ENCODE results near the gene COLEC12. TPM values are rescaled to one million over a fixed set of nuclear protein-coding genes. Genes with fewer than 3 reads are reported as not detected.

Gene COLEC12
- total RNA-seq, 1 donor = 0.21 TPM

DNA sequence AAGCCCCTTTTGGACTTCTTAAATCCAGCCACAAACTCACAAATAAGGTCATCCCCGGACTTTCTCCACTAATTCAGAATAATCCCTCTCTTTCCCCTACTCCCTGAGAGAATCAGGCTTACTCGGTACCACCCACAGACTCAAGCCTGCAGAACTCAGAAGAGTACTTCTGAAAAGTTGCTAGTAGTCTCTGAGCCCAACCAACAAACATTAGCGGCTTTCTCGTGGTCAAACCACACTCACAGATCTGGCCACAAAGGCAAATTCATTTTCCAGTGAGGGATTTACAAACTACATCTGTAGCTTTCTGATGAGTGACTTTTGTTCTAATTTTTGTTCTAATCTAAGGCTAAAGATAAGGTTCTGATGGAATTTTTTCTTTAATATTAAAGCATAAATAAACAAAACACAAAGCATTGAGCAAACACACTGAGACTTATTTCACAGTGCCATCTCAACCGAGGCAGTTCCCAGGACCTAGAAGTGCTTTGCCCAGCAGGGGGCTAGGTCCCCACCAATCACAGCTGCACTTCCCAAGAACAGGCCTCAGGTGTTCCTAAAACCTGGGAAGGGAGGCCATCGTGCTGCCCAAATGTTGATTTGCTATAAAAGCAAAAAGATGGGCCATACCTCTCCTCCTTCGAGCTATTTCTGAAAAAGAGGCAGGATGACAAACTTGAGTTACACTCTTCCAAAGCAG, 110.7 kb downstream of the COLEC12 start:
- H3K4me3 ChIP-seq (ENCODE audit: low read length) = no peak overlapping the region
- H3K4me1 ChIP-seq (ENCODE audit: insufficient read depth, low read length) = peaks cover 22% of the 10 kb centered on the region
- H3K9me3 ChIP-seq (ENCODE audit: low read depth, low read length) = no peaks in the 10 kb centered on the region
- peaks cover 2% of the 10 kb centered on the region for H3K27me3 ChIP-seq (ENCODE audit: insufficient read depth, low read length)

DNA sequence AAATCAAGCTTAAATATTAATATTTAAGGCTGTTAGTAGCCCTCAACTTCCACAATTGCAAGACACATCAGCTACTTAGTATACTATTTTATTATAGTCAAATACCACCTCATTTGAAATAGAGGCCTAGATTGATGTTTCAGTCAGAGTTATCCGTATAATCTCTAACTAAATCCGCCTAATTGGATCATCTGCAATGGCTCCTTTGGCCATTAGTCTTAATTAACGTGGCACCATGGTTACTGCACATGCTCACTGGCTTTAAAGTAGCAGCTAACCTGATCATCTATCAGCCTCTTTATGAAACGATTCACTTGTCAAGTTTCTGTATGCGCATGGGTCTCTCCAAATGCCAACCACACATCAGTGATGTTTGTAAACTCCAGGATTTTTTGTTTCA, 112.3 kb downstream of the COLEC12 start:
- Histone ChIP-seq H3K4me1 (ENCODE audit: insufficient read depth, low read length) (peaks cover 8% of the 10 kb centered on the region), H3K9me3 (ENCODE audit: low read depth, low read length) (no peaks in the 10 kb centered on the region), H3K27me3 (ENCODE audit: insufficient read depth, low read length) (peaks cover 2% of the 10 kb centered on the region), H3K4me3 (ENCODE audit: low read length) (no peak overlapping the region)

DNA sequence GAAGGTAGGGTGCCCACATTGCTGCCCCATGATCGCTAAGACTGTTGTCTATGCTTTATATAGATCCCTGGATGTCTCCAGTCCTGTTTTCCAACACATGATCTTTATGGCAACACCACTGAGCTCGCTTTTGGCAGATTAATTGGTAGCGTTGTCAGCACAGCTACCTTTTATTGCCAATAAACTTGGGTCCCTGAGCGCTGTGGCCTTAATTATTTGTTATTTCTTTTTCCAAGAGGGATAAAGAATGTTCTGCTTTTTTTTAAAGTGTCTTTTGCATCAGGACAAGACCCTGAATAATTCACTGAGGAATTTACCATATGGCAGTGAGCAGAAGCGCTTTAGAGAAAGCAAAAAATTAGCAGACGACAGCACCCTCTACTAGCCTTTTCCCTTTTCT, 113.5 kb downstream of the COLEC12 start:
- Histone ChIP-seq H3K4me1 (ENCODE audit: insufficient read depth, low read length) (no peaks in the 10 kb centered on the region), H3K27me3 (ENCODE audit: insufficient read depth, low read length) (peaks cover 2% of the 10 kb centered on the region), H3K9me3 (ENCODE audit: low read depth, low read length) (no peaks in the 10 kb centered on the region), H3K4me3 (ENCODE audit: low read length) (no peak overlapping the region)

DNA sequence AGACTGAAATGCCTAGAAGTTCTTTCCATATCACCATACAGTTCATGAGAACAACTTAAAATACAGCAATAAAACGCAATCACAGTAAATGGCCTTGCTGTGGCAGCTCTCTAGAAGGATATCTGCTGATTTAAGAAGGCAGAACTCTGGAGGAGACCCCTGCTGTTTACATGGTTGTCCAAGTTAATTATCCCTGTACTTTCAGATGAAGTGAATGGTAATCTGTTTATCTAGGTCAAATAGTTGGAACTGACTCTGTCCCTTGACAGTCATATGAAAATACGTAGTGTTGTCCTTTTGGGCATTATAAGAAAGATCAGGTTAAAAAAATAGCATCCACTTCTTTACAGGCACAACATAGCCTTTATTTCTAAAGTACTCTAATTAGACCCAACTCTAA, 115.6 kb downstream of the COLEC12 start:
- Histone ChIP-seq H3K9me3 (ENCODE audit: low read depth, low read length) (no peaks in the 10 kb centered on the region), H3K4me3 (ENCODE audit: low read length) (no peak overlapping the region), H3K27me3 (ENCODE audit: insufficient read depth, low read length) (peaks cover 2% of the 10 kb centered on the region), H3K4me1 (ENCODE audit: insufficient read depth, low read length) (peaks cover 13% of the 10 kb centered on the region)

DNA sequence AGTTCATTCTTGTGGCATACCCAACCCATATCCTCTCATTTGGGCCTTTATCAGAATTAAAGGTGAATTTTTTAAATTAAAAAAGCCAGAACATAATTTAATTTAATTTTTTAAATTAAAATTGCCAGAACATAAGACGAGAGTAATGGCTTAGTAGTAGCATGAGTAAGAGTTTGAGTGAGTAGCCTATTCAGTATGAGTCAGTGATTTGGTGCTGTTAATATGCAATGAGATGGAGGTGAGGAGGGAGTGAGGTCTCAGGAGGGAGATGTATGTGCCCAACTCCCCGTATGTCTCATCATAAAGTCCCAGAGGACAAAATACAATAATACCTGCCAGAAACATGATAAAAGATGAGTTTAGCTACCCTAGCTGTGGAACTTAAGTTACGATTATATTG, 117.4 kb downstream of the COLEC12 start:
- H3K27me3 ChIP-seq (ENCODE audit: insufficient read depth, low read length) = peaks cover 2% of the 10 kb centered on the region
- H3K4me1 ChIP-seq (ENCODE audit: insufficient read depth, low read length) = peaks cover 31% of the 10 kb centered on the region
- H3K9me3 ChIP-seq (ENCODE audit: low read depth, low read length) = no peaks in the 10 kb centered on the region
- H3K4me3 ChIP-seq (ENCODE audit: low read length) = no peak overlapping the region

DNA sequence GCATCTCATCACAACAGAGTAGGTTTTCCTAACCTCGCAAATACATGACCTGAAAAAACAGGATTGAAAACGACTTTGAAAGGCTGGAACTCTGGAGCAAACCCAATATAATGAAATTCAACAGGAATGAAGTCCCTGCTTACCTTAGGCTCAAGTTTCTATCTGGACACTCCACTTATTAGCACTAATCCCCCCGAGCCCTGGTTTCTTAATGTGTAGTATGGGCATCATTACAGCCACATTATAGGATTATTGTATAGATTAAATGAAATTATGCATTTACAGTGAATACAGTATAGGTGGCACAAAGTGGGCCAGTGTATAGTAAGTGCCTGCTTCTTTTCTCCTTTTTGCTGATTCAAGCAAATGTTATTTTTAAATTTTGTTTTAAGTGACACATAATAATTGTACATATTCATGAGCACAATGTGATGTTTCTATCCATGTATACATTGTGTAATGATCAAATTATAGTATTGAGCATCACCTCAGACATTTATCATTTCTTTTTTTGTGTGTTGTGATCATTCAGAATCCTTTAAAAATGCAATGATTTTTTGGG, 118.0 kb downstream of the COLEC12 start:
- H3K27me3 ChIP-seq (ENCODE audit: insufficient read depth, low read length) = no peaks in the 10 kb centered on the region
- no peak overlapping the region for H3K4me3 ChIP-seq (ENCODE audit: low read length)
- peaks cover 37% of the 10 kb centered on the region for H3K4me1 ChIP-seq (ENCODE audit: insufficient read depth, low read length)
- H3K9me3 ChIP-seq (ENCODE audit: low read depth, low read length) = no peaks in the 10 kb centered on the region

DNA sequence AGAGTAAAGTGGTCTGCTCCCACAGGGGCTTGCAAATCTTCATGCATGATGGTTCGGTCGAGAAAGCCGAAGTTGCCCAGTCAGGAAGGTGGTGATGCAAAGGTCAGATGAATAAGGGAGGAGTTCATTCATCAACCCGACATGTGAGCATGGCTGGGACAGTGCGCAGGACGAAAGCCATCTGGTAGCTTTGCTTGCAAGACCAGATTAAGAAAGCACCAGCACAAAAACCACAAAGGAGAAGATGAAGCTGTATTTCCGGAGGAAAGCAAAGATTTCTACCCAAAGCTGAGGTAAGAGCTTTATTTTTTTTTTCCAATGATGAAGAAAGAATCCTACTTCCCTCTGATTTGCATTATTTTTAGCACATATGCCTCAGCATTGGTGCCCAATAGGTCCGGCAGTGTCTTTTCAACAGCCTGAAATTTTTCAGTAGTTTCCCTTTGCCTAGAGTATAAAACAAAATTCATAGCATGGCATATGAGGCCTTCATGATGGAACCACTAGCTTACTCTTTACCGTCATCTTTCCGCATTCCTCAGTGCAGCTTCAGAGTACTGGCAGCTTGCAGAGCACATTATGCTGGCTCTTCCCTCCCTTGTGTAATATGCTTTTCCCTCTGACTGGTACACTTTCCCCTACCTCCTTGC, 120.7 kb downstream of the COLEC12 start:
- Histone ChIP-seq H3K4me3 (ENCODE audit: low read length) (no peak overlapping the region), H3K9me3 (ENCODE audit: low read depth, low read length) (no peaks in the 10 kb centered on the region), H3K27me3 (ENCODE audit: insufficient read depth, low read length) (no peaks in the 10 kb centered on the region), H3K4me1 (ENCODE audit: insufficient read depth, low read length) (peaks cover 60% of the 10 kb centered on the region)

DNA sequence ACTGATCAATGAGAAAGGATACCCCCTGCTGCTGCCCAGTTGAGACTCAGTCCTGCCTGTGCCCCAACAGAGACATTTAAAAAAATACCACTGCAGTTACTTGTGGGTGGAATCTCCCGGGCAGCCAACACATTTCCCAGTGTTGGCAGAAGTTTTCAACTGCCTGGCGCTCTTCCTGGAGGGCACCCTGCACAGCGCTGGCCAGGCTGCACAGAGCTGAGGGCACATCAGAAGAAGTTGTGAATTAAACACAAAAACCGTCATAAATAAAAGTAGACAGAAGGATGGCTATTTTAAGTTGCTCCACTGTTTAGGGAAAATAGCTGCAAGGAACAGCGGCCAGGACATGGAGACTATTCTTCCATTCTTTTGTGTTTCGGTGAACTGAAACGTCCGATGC, 122.4 kb downstream of the COLEC12 start:
- H3K4me3 ChIP-seq (ENCODE audit: low read length) = no peak overlapping the region

DNA sequence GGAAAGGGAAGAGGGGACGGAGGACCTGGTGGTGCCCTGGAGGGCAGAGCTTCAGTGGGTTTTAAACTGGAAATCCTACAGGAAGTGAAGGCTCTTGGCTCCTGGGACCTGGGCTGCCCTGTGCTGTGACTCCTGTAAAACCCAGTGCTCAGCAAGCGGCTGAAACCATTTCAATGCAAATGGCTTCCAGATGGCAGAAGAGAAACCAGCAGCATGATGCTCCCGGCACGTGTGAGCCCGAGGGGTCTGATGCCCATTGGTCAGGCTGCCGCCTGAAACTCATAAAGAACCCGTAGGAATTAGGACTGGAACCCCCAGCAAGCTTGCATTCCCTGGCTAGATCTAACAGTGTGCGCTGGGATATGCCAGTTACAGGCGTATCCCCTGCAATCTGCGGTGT, 123.4 kb downstream of the COLEC12 start:
- no peaks in the 10 kb centered on the region for H3K27me3 ChIP-seq (ENCODE audit: insufficient read depth, low read length)
- H3K4me3 ChIP-seq (ENCODE audit: low read length) = no peak overlapping the region
- no peaks in the 10 kb centered on the region for H3K9me3 ChIP-seq (ENCODE audit: low read depth, low read length)
- H3K4me1 ChIP-seq (ENCODE audit: insufficient read depth, low read length) = peaks cover 72% of the 10 kb centered on the region

More for the DNA sequence above, 122.4 kb downstream of the COLEC12 start:
- Histone ChIP-seq H3K9me3 (ENCODE audit: low read depth, low read length) (no peaks in the 10 kb centered on the region), H3K27me3 (ENCODE audit: insufficient read depth, low read length) (no peaks in the 10 kb centered on the region), H3K4me1 (ENCODE audit: insufficient read depth, low read length) (peaks cover 68% of the 10 kb centered on the region)

DNA sequence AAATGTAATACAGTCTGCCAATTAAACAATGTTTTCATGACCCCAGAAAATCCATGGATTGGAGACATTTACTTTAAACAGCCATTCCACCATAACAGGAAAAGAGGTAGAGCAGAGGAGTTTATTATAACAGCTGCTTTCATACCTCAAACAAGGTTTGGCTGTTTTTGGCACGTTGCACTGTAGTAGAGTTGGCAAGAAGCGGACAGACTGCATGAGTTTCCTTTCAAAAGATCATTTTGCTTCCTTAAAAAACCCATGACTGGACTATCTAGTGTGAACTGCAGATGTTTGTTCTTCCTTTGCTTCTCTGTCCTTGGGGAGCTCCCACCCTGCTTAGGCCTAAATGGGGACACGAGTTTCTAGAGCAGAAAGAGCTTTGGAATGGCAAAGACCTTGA, 124.2 kb downstream of the COLEC12 start:
- peaks cover 79% of the 10 kb centered on the region for H3K4me1 ChIP-seq (ENCODE audit: insufficient read depth, low read length)
- no peaks in the 10 kb centered on the region for H3K9me3 ChIP-seq (ENCODE audit: low read depth, low read length)
- no peak overlapping the region for H3K4me3 ChIP-seq (ENCODE audit: low read length)
- H3K27me3 ChIP-seq (ENCODE audit: insufficient read depth, low read length) = no peaks in the 10 kb centered on the region

DNA sequence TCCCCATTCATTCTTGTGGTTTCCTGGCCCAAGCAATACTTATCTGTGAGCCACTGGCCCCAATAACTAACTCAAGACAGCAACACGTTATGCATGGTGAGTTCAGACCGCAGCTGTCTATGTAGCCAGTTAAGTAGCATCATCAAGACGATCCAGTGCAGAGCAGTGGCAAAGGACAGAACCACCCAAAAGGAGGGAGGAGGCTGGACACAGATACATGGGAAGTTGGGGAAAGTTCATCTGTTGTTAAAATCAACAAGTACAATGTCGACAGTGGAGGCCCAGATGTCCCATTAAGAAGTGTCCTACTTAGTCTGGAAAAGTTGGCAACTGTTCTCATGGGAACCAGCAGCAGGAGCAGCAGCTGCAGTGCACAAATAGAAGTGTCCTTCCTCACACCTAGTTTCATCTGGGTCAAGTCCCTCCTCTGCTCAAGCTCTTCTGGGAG, 125.8 kb downstream of the COLEC12 start:
- H3K4me1 ChIP-seq (ENCODE audit: insufficient read depth, low read length) = peaks cover 75% of the 10 kb centered on the region
- H3K4me3 ChIP-seq (ENCODE audit: low read length) = no peak overlapping the region
- H3K27me3 ChIP-seq (ENCODE audit: insufficient read depth, low read length) = no peaks in the 10 kb centered on the region
- no peaks in the 10 kb centered on the region for H3K9me3 ChIP-seq (ENCODE audit: low read depth, low read length)

DNA sequence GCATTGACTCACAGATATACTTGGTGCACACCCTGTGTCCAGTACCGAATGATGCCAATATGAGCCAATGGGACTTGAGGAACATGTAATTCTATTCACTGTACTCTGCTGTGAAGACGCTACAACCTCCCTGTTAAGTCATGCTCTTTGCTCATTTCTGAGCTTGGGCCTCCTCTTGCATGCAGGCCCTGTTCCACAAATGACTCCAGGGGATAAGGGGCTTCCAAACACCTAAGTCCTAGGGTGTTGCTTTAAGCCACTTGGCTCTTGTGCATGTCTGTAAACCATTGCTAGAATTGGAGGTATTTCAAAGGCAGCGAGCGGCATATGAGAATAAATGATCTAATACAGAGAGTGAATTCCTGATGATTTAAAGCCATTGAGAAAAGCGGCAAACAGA, 126.7 kb downstream of the COLEC12 start:
- Histone ChIP-seq H3K27me3 (ENCODE audit: insufficient read depth, low read length) (no peaks in the 10 kb centered on the region), H3K4me1 (ENCODE audit: insufficient read depth, low read length) (peaks cover 66% of the 10 kb centered on the region), H3K4me3 (ENCODE audit: low read length) (no peak overlapping the region), H3K9me3 (ENCODE audit: low read depth, low read length) (no peaks in the 10 kb centered on the region)

DNA sequence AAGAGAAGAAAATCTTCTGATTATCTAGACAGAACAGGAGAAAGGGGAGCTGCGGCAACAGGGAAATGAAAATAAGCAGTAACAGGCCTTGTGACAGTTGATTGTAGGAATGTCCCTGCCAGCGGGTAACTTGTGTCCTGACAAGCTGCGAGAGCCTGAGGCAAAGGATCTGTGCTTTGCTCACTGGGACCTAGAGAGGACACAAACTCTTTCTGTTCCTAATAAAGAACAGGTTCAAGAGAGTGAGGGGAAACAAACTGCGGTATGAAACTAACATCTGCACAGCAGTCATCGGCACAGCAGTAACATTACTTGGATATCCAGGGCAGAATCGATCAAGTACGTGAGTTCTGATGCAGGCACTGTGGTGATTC, 128.9 kb downstream of the COLEC12 start:
- Histone ChIP-seq H3K9me3 (ENCODE audit: low read depth, low read length) (no peaks in the 10 kb centered on the region), H3K27me3 (ENCODE audit: insufficient read depth, low read length) (no peaks in the 10 kb centered on the region), H3K4me3 (ENCODE audit: low read length) (no peak overlapping the region), H3K4me1 (ENCODE audit: insufficient read depth, low read length) (peaks cover 44% of the 10 kb centered on the region)

DNA sequence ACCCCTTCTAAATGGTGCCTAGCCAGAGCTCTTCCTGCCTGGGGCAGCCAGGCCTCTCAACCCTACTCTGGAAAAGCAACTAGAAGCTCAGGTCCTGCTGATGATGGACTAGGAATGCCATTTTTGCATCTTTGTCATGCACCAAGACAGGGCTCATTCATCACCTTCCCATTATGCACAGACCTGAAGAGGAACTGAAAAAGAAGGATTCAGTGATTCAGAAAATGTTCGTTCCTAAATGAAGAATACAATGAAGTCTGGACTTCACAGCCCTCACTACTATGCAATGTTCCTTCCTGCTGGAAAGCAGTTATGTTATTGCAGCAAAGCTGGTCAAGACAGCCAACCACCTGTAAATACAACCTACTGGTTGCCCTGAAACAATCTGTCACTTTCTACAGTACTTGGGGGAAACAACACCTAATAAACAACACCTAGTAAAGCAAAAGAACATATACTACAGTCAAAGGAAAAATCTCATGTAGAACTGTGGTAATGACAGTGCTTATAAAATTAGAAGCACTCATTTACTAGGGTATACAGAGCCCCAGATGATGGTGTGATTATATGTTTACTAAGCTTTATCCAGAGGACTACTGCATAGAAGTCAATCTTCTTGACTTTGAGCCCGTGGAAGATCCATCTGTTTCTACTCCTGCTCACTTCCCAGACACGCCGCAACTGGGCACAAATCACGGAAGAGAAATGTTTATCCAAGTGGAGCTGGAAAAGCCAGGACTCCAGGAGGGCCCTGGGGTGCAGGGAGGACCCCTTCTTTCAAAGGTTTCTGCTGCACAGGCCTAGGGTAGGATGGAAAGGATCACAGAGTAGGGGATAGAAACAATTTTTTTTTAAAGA, 129.5 kb downstream of the COLEC12 start:
- Histone ChIP-seq H3K4me3 (ENCODE audit: low read length) (no peak overlapping the region), H3K27me3 (ENCODE audit: insufficient read depth, low read length) (no peaks in the 10 kb centered on the region), H3K4me1 (ENCODE audit: insufficient read depth, low read length) (peaks cover 38% of the 10 kb centered on the region), H3K9me3 (ENCODE audit: low read depth, low read length) (no peaks in the 10 kb centered on the region)
